Breast epithelium (tissue), 4 donors: ENCODE measurements around the gene ADAMTS2. TPM values are rescaled to one million over a fixed set of nuclear protein-coding genes. Genes with fewer than 3 reads are reported as not detected.

Source experiments
- DNase-seq, 2 donors: peaks; one replicate each; pipeline ENCODE4 v3.0.0-alpha.2; 2019; ENCODE audit warnings: low spot score in 2 of 2
- H3K27ac ChIP-seq, 2 donors: fragments of 200-600 bp; sonication (generic) in 1 of 2; one replicate each; pipeline ENCODE4 v1.5.1; 2016 to 2019; ENCODE audit warnings: mild to moderate bottlenecking in 1 of 2
- H3K27me3 ChIP-seq, 2 donors: fragments of 200-600 bp; sonication (generic) in 1 of 2; one replicate each; pipeline versions ENCODE4 v1.5.1 to v1.6.0; 2017 to 2019; ENCODE audit warnings: control low read depth in 1 of 2, mild to moderate bottlenecking in 1 of 2
- H3K36me3 ChIP-seq: fragments of 200-600 bp; one replicate; pipeline ENCODE4 v1.5.1; 2019
- H3K4me1 ChIP-seq, 2 donors: fragments of 200-600 bp; sonication (generic); one replicate each; pipeline ENCODE4 v1.5.1; 2016 to 2019; ENCODE audit warnings: control low read depth in 1 of 2
- H3K4me3 ChIP-seq, 3 donors: fragments of 200-600 bp; sonication (generic); 1 replicate in 2 of 3; 2 replicates in 1 of 3; pipeline ENCODE4 v1.5.1; 2016 to 2019; ENCODE audit warnings: mild to moderate bottlenecking in 3 of 3, moderate library complexity in 2 of 3
- H3K9me3 ChIP-seq, 2 donors: fragments of 200-600 bp; sonication (generic) in 1 of 2; one replicate each; pipeline ENCODE4 v1.5.1; 2016 to 2019; ENCODE audit warnings: control low read depth in 1 of 2
- POLR2A ChIP-seq: fragments of 450-650 bp; IDR thresholded peaks from one replicate; pipeline ENCODE4 v1.6.1; 2016; ENCODE audit warnings: antibody characterized with exemption, mild to moderate bottlenecking, moderate library complexity
- POLR2AphosphoS5 ChIP-seq, 3 donors: sonication (generic); formaldehyde crosslinking; IDR thresholded peaks; one replicate each; pipeline ENCODE4 v1.6.1; 2017; ENCODE audit warnings: antibody characterized with exemption in 3 of 3
- intact Hi-C: fragments of 100-400 bp; cut with DNase I; formaldehyde crosslinking; loops from one replicate; pipeline ENCODE4 v1.15.1; 2023; ENCODE audit warnings: low total_unique reads
- total RNA-seq, 3 donors: library from RNA; depleted of rRNA; stranded (reverse); fragments of >200 nt; gene quantifications; one replicate each; pipeline ENCODE4 v1.1.0, GENCODE V29; 2016
- TF ChIP-seq, protein P1 (sequence below), 3 donors: fragments of 450-650 bp; IDR thresholded peaks; one replicate each; pipeline ENCODE4 v1.5.1; 2016 to 2017; ENCODE audit warnings: antibody characterized with exemption in 3 of 3, mild to moderate bottlenecking in 3 of 3, moderate library complexity in 3 of 3

The ADAMTS2 gene
- total RNA-seq, 3 donors from 2014 or later, result 11.3 to 51.8 (median 19.7) TPM

GRCh38 chr5:179255527-179256327, 89.5 kb downstream of the ADAMTS2 start:
- TF ChIP-seq, protein P1, sequence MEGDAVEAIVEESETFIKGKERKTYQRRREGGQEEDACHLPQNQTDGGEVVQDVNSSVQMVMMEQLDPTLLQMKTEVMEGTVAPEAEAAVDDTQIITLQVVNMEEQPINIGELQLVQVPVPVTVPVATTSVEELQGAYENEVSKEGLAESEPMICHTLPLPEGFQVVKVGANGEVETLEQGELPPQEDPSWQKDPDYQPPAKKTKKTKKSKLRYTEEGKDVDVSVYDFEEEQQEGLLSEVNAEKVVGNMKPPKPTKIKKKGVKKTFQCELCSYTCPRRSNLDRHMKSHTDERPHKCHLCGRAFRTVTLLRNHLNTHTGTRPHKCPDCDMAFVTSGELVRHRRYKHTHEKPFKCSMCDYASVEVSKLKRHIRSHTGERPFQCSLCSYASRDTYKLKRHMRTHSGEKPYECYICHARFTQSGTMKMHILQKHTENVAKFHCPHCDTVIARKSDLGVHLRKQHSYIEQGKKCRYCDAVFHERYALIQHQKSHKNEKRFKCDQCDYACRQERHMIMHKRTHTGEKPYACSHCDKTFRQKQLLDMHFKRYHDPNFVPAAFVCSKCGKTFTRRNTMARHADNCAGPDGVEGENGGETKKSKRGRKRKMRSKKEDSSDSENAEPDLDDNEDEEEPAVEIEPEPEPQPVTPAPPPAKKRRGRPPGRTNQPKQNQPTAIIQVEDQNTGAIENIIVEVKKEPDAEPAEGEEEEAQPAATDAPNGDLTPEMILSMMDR (IDR thresholded peaks at IDR 0.05), result no peak
- TF ChIP-seq POLR2AphosphoS5 (IDR thresholded peaks at IDR 0.05), result no peak
- TF ChIP-seq POLR2A, result no peak
- intact Hi-C loops, result loop anchor here (5.0 kb wide), 1 partner anchor 602 kb away; the partner anchor contains the start of gene MRNIP
- Histone ChIP-seq H3K27me3 (no peaks in the 10 kb centered on the region), H3K27ac (no peak overlapping the region), H3K36me3 (no peaks in the 10 kb centered on the region), H3K9me3 (no peaks in the 10 kb centered on the region), H3K4me1 (no peaks in the 10 kb centered on the region), H3K4me3 (no peak overlapping the region)
- peak in 1 of 2 donors; percentile 35 for DNase-seq

DNA sequence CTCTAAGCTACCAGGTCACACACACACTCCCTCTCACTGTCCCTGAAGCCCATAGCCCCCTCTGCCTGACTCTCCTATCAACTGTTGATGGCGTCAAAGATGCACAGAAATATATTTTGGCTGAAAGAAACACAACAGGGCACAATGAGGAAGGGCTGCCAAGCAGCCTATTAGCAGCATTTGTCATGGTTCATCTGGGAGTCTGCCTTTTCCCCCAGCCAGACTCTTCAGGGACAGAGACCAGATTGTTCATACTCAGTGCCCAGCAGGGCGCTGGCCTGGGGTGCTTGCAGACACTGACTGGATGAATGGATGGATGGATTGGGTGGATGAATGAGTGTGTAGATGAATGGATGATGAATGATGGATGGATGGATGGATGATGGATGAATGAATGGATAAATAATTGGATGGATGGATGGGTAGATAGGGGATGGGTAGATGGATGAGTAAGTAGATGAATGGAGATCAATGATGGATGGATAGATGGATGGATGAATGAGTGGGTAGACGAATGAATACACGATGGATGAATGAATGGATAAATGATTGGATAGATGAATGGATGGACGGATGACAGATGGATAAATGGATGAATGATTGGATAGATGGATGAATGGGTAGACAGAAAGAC, 90.5 kb downstream of the ADAMTS2 start:
- no peak overlapping the region for H3K4me3 ChIP-seq

GRCh38 chr5:179253730-179254129, 91.5 kb downstream of the ADAMTS2 start:
- Histone ChIP-seq H3K4me1 (no peaks in the 10 kb centered on the region), H3K27me3 (no peaks in the 10 kb centered on the region), H3K9me3 (no peaks in the 10 kb centered on the region), H3K4me3 (no peak overlapping the region), H3K27ac (no peak overlapping the region), H3K36me3 (no peaks in the 10 kb centered on the region)
- intact Hi-C loops, result no loop called here
- TF ChIP-seq, protein P1 (IDR thresholded peaks at IDR 0.05), result no peak
- TF ChIP-seq POLR2AphosphoS5 (IDR thresholded peaks at IDR 0.05), result no peak
- no peak for TF ChIP-seq POLR2A
- DNase-seq, result peak in 1 of 2 donors; percentile 36

More for the DNA sequence above, 90.5 kb downstream of the ADAMTS2 start:
- DNase-seq, result peak in 1 of 2 donors; percentile 36
- TF ChIP-seq POLR2AphosphoS5 (IDR thresholded peaks at IDR 0.05) (no peak), POLR2A (no peak)
- TF ChIP-seq, protein P1 (IDR thresholded peaks at IDR 0.05), result no peak
- no peak overlapping the region for H3K27ac ChIP-seq
- no peaks in the 10 kb centered on the region for H3K27me3 ChIP-seq
- H3K9me3 ChIP-seq, result no peaks in the 10 kb centered on the region
- intact Hi-C loops, result loop anchor here (5.0 kb wide), 1 partner anchor 603 kb away; the partner anchor contains the start of gene MRNIP
- no peaks in the 10 kb centered on the region for H3K4me1 ChIP-seq
- H3K36me3 ChIP-seq, result no peaks in the 10 kb centered on the region

GRCh38 chr5:179251276-179251969, 93.8 kb downstream of the ADAMTS2 start:
- Histone ChIP-seq H3K4me3 (no peak overlapping the region), H3K36me3 (no peaks in the 10 kb centered on the region), H3K4me1 (no peaks in the 10 kb centered on the region), H3K27me3 (no peaks in the 10 kb centered on the region), H3K27ac (no peak overlapping the region), H3K9me3 (peaks cover 0 to 8% of the 10 kb centered on the region in 2 donors)
- TF ChIP-seq, protein P1 (IDR thresholded peaks at IDR 0.05), result no peak
- TF ChIP-seq POLR2AphosphoS5 (IDR thresholded peaks at IDR 0.05) (no peak), POLR2A (no peak)
- intact Hi-C loops, result no loop called here
- DNase-seq, result no peak
